HG03060 (cell line): ENCODE results near the gene TFEC.

ENCODE experiments used
- ATAC-seq: cut with Tn5 transposase; IDR thresholded peaks from one replicate; pipeline ENCODE4 v1.9.1; 2021; ENCODE audit warnings: low read depth, moderate number of reproducible peaks; ENCODE audit not compliant: unreplicated experiment

Gene TFEC

DNA sequence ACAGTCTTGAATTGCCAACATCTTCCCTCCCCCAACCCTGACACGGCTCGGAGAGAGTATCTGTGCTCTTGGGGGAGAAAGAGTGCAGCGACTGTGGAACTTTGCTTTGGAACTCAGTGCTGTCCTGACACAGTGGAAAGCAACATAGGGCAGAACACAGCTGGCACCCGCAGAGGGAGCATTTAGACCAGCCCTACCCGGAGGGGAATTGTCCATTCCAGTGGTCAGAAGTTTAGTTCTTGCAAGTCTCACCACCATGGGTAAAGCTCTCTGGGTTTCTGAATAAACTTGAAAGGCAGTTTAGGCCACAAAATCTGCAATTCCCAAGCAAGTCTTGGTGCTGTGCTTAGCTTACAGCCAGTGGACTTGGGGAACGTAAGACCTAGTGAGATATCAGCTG lies 34.9 kb downstream of the TFEC start:
- no peak for ATAC-seq

DNA sequence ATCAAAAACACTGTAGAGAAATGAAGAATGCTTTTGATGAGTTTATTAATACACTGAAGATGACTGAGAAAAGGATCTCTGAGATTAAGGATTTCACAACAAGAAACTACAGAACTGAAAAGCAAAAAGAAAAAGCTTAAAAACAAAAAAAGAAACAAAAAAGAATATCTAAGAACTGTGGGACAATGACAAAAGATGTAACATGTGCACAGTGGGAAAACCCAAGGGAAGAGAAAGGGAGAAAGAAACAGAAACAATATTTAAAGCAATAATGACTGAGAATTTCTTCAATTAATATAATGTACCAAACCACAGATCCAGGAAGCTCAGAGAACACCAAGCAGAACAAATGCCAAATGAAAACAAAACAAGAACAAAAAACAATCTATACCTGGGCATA lies 42.2 kb downstream of the TFEC start:
- ATAC-seq, result no peak

DNA sequence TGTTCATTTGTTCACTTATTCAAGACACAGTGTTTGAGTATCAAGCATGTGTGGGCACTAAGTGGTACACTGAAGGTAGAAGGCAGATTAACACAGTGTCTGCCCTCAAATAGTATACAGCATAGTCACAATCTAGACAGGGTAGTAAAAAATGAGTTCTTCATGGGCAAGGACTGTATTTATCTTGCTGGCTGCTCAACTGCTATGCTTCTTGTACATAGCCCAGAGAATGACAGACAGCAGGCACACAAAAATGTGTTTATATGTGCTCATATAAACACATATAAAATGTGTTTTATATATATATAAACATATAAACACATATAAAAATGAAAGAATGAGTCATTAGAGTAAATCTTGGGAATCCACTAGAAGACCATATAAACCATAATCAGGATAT lies 43.1 kb downstream of the TFEC start:
- no peak for ATAC-seq

DNA sequence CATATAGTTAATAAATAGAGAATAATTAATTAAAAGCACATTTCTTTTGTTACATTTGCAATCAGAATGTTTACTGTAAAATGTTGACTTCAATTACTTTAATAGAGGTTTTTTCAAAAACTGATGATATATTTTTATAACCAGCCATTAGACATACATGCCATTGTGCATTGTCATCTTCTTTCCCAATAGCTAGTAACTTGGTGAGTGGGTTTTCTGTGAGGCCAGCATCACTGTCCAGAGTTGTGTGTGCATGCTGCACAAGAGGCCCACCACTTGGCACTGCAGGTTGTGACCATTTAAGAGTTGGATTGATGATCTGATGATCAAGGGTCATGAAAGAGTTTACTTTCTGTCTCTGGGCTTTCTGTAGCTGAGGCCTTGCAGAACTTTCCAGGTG lies 46.5 kb downstream of the TFEC start:
- ATAC-seq, result no peak

DNA sequence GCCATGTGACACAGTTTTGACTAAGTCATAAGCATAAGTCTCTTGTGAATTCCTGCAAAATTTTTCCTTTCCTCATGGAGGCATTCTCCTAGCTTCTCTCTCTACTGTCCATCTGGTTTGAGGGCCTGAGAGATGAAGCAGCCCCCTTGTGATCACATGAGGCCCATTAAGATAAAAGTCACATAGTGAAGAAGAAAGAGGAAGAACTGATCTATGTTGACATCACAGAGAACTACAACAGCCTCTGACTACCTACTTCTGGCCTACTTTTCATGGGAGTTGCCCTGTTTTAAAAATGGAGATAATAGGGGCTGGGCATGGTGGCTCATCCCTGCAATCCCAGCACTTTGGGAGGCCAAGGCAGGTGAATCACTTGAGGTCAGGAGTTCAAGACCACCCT lies 50.4 kb downstream of the TFEC start:
- no peak for ATAC-seq

DNA sequence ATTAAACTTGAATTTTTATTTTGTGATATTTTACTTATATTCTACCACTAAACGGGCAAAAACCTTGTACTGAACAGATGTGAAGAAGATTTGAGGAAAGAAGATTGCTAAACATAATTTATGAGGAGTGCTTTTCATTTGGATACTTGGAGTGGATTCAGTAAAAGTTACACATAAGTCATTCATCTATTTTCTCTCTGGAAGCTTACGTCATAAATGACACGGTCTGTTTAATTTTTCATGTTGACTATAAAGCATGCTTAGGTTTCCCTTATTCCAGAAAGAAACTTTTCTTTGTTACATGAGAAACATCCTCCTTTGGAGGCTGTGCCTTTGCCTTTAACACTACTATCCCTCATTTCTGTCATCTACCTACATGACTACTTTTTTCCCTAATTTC lies 53.9 kb downstream of the TFEC start:
- ATAC-seq, result no peak

DNA sequence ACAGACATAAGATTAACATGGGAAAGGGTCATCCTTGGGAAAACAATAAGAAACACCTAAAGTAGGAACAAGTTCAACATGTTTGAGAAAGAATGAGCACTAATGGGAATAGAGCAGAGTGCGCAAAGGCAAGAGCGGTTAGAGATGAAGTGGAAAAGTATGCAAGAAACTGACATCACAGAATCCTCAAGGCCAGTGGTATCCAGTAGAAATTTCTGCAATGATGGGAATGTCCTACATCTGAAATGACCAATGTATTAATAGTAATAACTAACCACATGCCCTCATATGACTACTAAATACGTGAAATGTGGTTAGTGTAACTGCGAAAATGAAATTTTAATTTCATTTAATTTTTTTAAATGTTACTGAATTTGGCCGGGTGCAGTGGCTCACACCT lies 54.8 kb downstream of the TFEC start:
- no peak for ATAC-seq

DNA sequence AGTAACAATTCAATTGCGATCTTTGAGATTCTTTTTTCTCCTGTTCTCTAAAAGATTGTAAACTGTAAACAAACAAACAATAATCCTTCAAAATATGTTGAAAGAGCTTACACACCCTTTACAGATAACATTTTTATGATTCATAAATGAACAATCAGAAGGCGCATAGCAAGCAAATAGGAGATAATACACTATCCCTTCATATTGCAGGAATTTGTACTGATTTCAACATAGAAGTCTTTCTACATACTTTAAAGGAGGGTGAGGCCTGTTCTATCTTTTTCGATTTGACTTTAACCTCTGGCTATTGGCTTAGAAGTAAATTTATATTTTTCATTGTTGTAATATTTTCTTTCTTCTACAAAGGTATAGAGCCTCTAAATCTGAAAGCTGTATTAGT lies 57.2 kb downstream of the TFEC start:
- no peak for ATAC-seq

DNA sequence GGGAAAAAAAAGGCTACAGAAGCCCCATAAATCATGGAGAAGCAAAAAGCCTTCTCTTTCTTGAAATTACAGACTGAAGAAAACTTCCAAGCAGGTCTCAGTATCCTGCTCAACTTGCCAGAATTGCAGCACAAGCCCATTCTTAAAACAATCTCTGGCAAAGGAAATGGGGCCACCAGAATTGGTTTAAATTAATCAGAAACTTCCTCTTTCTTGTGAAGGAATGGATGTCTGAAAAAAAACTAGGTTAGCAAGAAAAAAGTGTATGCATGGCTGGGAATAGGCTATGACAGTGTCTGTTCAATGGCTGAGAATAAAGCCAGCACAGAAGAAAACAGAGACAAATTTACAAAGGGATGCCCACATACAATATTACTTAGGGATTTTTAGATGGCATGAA lies 59.1 kb downstream of the TFEC start:
- no peak for ATAC-seq

DNA sequence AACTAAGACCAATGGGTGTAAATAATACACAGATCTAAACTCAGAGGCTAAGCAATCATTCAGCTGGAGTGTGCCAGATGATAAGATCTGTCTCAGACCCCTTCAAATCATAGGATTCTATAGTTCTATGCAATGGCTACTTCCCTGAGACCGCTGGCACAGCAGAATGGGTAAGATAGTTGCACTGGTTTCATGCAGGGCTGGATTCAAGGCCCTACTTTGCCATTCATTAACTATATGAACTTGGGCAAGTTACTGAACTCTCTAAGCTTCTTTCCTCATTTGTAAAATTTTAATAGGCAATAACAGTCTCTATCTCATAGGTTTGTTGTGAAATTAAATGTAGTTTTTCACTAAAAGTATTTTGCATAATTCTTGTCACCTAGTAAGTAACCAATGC lies 62.0 kb downstream of the TFEC start:
- no peak for ATAC-seq

DNA sequence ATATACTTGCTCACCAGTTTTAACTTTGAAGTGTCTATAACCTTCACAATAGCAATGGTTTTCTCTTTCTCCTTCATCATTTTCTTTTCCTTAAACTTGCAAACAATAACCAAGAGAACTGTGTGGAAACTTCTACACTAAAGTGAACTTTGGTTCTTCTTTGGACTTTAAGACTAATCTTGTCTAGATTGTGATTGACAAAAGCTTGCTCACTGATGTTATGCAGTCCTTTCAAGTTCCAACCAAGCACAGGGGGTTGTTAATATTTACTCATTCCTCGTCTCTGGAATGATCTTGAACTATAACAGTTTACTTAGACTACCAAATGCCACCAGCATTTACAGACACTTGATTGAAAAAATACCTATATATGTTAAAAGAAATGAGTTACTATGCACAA lies 62.4 kb downstream of the TFEC start:
- ATAC-seq, result no peak

DNA sequence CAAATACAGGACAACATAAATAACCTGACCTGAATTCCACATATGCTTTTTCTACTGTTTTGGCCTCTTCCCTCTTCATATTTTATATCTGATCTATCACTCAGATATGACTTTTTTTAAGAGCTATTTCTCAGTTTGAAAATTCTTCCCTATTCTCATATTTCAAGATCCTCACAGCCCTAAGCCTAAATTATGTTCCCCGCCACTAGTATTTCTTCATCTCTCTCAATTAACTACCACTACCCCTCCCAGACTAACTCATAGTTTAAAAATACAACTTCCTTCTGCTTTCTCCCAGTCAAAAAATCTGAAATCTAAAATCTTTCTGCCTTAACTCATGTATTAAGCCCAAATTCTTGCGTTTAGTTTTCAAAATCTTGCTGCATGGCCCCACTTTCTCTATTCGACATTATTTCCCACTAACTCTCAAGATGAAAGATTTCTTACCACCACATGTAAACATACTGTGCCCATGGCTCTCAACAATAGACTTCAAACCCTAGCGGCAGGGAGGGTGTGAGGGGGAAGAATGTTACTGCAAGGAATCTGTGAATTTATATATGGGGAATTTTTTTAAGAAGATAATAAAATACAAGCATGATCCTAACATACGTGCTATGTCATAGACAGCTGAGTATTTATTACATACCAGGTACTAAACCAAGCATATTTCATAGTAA lies 64.6 kb downstream of the TFEC start:
- ATAC-seq, result no peak

DNA sequence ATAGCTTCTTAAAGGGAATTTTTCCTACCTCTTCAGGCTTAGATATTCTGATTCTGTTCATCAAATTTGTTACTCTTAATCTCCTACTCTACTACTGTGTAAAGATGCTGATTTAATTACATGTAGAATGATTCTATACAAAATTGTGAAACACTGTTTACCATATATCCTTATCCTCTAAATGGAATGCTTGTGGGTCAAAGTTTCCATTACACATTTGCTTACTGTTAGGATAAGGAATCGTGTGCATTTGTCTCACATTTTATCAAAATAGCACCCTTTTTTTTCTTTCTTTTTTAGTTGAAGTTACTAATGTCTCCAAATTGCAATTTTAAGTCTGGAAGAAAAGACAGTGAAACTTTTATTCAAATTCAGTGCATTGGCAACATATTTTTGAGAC lies 65.3 kb downstream of the TFEC start:
- ATAC-seq, result no peak

DNA sequence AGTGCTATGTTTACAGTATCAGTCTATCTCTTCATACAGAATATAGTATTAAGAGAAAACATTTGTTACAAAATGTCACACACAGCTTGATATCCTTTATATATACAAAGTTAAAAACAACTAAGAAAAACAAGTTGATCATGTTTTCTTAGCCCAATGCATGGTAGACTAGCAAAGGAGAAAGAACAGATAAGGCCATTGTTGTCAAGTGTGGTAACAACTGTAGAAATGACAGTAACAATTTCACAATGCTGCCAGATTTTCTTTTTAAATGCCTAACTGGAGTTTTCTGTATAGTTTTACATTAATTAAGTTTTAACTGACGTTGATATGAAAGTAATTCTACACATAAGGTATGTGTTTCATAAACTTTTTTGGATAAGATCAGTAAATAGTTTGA lies 65.8 kb downstream of the TFEC start:
- ATAC-seq, result no peak

DNA sequence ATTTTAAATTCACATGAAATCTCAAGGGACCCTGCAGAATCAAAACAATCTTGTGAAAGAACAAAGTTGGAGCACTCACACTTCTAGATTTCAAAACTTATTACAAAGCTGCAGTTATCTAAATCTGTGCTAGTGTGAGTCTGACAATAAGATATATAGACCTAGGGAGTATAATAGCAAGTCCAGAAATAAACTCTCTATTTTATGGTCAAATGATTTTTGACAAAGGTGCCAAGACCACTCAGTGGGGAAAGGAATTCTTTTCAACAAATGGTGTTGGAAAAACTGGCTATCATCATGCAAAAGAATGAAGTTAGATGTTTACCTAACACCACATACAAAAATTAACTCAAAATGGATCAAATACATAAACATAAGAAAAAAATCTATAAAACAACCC lies 68.2 kb downstream of the TFEC start:
- ATAC-seq, result no peak

DNA sequence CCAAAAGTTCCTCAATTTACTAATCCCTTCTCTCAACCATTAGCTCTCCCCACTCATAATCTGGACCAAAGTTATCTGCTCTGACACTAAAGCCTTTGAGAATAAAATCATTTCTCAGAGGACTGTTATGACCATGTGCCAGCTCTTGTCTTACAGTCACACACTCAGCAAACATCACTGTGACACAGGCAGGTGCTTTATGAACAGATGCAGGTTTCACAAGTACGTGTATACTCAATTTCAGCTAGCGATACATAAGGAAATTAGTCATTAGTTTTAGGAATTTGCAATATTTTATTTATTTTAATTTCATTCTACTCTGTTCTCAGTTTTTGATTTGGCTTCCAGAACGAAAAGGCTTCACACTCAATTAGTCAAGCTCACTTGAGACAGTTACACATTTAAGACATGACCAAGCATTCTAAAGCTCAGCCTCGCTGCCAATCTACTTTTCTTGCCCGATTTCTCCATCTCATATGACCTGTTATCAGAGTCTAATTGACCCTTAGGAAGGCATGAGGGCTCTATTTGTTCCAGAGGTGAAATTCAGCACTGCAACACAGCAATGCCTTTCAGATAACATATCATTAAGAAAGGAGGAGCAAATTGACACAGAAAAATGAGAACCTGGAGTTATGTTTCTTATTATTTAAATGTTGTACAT lies 76.8 kb downstream of the TFEC start:
- ATAC-seq, result no peak

DNA sequence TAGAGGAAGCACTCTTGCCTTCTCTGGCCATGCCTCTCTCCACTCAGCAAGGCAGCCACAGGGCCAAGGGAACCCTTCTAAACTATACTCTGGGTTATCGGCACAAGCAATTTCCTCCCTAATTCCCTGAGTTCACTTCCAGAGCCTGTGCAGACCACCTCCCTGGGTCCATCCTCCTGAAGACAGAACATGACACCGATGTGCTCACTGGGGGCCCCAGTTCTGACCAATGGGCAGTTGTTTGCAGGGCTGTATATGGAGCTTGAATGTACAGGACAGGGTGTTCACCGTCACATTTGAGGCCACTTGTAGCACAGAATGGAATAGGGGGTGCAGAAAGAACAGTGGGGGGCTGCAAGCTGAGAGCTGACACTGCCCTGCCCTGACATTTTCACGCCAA lies 77.7 kb downstream of the TFEC start:
- no peak for ATAC-seq

DNA sequence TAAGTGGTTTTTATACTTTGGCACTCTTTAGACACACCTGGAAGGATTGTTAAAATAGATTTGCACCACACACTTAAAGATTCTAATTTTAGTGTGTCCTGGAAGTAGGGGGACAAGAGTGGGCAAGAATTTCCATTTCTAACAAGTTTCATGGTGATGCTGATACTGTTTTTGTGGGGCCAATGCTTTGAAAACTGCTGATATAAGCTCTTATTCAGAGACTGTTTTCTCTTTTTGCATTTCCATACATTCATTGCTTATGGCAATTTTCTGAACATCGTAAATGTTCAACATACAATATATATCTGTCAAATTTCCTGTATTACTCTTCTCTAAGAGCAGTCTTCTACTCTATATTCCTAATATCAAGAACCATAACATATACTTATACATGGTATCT lies 79.0 kb downstream of the TFEC start:
- ATAC-seq, result no peak

DNA sequence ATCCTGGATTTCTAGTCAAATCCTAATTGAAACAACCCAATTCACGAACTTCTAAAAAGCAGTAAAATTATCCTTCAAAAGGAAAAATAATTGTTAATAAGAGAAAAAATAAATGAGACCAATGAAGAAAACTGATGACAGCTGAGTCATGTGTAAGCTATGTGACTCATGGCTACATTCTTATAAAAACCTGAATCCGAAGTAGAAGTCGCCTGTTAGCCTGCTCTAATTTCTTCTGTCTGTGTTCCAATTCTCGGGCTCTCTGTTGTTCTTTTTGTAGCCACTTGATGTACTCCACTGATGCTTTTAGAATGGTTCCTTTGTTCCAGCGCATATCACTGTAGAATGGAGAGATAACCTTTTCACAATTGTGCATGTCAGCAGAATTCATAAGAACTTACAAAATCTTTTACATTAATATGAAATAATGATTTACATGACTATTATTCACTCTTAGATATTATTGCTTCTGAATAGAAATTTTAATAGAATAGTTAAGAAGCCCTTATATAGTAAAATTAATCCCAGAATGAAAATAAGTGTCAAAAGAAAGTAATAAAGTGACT lies 88.8 kb downstream of the TFEC start:
- no peak for ATAC-seq

DNA sequence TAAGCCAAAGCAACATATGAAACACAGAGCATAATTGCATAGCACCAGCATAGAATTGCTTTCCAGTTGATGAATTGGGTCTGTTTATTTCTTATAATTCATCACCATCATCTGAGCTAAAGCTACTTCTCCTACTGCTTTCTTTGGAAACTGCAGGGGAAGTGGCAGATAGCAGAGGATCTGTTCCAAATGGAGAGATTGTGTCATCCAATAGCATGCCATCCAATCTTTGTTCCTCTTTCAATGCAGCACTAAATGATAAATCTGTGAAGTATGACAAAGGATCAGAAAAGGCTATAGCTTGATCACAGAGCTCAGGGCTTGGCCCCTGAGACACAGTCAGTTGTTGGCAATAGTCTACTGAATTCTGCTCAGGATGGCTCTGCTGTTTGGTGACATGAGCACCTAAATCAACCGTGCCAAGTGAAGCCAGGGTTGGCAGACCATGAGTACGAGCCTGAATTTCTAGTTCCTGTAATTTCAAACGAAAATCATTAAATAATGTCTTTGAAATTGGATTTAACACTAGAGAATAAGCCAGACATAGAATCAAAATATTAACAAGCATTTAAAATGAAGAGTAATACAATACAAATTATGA lies 90.0 kb downstream of the TFEC start:
- ATAC-seq, result no peak

DNA sequence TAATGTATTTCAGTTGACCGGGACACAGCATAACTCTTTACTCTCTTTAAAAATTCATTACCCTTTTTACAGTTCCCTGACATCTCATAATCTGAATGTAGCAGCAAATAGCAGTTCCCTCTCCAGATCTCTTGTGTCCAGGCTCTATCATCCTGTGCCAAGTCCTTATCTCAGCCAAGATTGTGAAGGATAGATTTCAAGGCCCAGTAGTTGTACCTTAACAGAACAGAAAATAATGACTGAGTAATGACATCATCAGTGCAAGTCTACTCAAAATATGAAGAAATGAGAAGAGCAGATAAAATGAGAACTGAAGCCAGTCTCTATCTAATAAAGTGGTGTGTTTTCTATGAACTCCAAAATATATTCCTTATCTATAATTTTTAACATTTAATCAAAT lies 92.6 kb downstream of the TFEC start:
- ATAC-seq, result no peak

DNA sequence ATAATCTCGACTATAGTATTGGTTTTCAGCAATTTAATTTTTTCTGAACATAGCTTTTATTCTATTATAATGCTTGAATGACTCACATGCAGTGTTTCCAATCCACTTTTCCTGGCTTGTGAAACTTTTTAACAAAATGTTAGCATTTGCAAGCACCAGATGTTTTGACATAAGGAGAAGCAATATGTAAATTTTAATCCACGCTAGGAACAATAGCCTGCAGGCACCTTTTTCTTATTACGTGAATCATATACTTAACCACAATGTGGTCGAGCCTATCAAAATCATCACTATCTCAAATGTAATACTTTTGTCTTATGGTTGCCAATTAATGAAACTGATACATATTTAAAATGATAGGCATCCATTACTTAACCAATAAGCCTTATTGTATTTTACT lies 97.1 kb downstream of the TFEC start:
- ATAC-seq, result no peak
